Testis (tissue), 2 donors: Measurements from ENCODE around the gene YWHAH.

ENCODE experiments used
- POLR2A ChIP-seq: fragments of 450-650 bp; IDR thresholded peaks from one replicate; pipeline ENCODE4 v1.6.1; 2017; ENCODE audit warnings: antibody characterized with exemption, mild to moderate bottlenecking, moderate library complexity
- TF ChIP-seq, protein P1 (sequence below), 3 experiments: fragments of 450-650 bp in 2 of 3; fragments of 200-600 bp in 1 of 3; sonication (generic) in 1 of 3; IDR thresholded peaks; one replicate each; pipeline ENCODE4 v1.5.1; 2016 to 2019; ENCODE audit warnings: antibody characterized with exemption in 3 of 3, mild to moderate bottlenecking in 2 of 3, moderate library complexity in 1 of 3

DNA sequence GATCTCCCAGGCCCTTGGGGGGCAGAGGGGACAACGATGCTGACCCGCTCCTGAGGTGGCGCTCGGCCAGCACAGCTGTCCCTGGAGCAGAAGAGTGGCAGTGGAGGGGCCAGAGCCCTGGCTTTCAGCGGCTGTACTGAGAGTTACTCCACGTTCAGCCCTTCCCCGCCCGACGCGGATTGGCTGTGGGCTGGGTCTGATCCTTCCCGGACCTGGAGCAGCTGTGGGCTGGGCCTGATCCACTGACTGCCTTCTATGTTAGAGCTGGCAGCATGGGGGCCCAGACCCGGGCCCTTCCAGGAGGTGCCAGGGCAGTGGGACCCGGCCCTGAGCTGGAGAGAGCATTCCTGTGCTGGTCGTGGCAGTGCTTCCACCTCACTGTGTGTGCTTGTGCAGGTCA, 27.8 kb downstream of the YWHAH start:
- TF ChIP-seq POLR2A: no peak
- TF ChIP-seq, protein P1, sequence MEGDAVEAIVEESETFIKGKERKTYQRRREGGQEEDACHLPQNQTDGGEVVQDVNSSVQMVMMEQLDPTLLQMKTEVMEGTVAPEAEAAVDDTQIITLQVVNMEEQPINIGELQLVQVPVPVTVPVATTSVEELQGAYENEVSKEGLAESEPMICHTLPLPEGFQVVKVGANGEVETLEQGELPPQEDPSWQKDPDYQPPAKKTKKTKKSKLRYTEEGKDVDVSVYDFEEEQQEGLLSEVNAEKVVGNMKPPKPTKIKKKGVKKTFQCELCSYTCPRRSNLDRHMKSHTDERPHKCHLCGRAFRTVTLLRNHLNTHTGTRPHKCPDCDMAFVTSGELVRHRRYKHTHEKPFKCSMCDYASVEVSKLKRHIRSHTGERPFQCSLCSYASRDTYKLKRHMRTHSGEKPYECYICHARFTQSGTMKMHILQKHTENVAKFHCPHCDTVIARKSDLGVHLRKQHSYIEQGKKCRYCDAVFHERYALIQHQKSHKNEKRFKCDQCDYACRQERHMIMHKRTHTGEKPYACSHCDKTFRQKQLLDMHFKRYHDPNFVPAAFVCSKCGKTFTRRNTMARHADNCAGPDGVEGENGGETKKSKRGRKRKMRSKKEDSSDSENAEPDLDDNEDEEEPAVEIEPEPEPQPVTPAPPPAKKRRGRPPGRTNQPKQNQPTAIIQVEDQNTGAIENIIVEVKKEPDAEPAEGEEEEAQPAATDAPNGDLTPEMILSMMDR (IDR thresholded peaks at IDR 0.05): no peak
